Prostate gland (tissue), 2 donors: Measurements from ENCODE around the gene CUX1.

Source experiments
- CTCF ChIP-seq, 4 experiments: fragments of 200-600 bp in 2 of 4; fragments of 450-650 bp in 2 of 4; sonication (generic) in 2 of 4; IDR thresholded peaks; 1 replicate in 3 of 4; 2 replicates in 1 of 4; pipeline ENCODE4 v1.5.1; 2016 to 2019; ENCODE audit warnings: antibody characterized with exemption in 4 of 4, mild to moderate bottlenecking in 2 of 4, moderate library complexity in 2 of 4
- POLR2A ChIP-seq: fragments of 450-650 bp; IDR thresholded peaks from one replicate; pipeline ENCODE4 v1.6.1; 2016; ENCODE audit warnings: antibody characterized with exemption, mild to moderate bottlenecking
- POLR2AphosphoS5 ChIP-seq: sonication (generic); formaldehyde crosslinking; IDR thresholded peaks from one replicate; pipeline ENCODE4 v1.6.1; 2017; ENCODE audit warnings: antibody characterized with exemption

DNA sequence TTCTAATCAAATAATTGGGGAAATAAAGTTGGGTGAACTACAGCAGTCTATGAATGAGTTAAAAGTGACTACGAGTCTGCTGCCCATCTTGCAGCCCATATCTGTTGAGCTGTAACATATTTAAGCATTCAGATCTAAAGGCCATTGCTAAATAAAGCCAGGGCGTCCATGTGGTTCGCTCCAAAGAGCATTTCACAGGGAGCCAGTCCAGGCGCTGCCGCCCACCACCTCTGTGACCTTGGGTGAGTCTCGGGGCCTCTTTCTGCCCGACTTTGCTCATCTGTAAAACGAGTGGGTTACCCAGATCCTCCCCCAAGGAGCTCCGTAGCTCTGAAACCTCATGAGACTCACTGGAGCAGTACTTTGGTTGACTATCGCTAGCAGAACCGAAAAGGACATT, 223.1 kb downstream of the CUX1 start:
- TF ChIP-seq POLR2AphosphoS5 (no peak), CTCF (IDR thresholded peaks at IDR 0.05) (no peak), POLR2A (no peak)
